ENCODE data around the gene ZKSCAN5. TPM values are rescaled to one million over a fixed set of nuclear protein-coding genes. Genes with fewer than 3 reads are reported as not detected.

Gene ZKSCAN5
- total RNA-seq, 1 experiment from 2014 or later: 13.3 TPM

GRCh38 chr7:99558306-99559174 lies 54.1 kb downstream of the ZKSCAN5 start, which contains the start of gene ZNF655:
Gene ZNF655 (plus strand): TSS chr7:99558642. CDS start chr7:99560560, 1,918 bp downstream.
- Histone ChIP-seq H3K27me3 (replicated peaks; ENCODE audit: insufficient read depth, low read depth, low read length, poor library complexity) (no peaks in the 10 kb centered on the region), H3K27ac (ENCODE audit: low read depth, low read length, poor library complexity, severe bottlenecking) (peak within 1 kb of the TSS; percentile 97), H3K4me1 (ENCODE audit: insufficient read depth, low read length, poor library complexity, severe bottlenecking) (peaks cover 3% of the 10 kb centered on the region), H3K9me3 (ENCODE audit: low read depth, low read length, poor library complexity, severe bottlenecking) (no peaks in the 10 kb centered on the region), H3K4me3 (ENCODE audit: low read depth, low read length, poor library complexity, severe bottlenecking) (peak within 1 kb of the TSS; percentile 98), H3K36me3 (ENCODE audit: insufficient read depth, low read length, poor library complexity, severe bottlenecking) (peaks cover 40% of the 10 kb centered on the region)
- no peak for TF ChIP-seq EZH2 (IDR thresholded peaks at IDR 0.05; ENCODE audit: borderline replicate concordance, low read depth, low read length, poor library complexity, severe bottlenecking)
- no peak for TF ChIP-seq CTCF (conservative IDR thresholded peaks at IDR 0.05; ENCODE audit: low read depth, low read length)
- BruUV-seq (replicated peaks): no TSS peak
- intact Hi-C loops (cut with micrococcal nuclease; ENCODE audit: unreplicated experiment): no loop called here
- peak; percentile 98 for DNase-seq (ENCODE audit: low spot score)
- ChIA-PET POLR2A (ENCODE audit: low non-redundant PET) (interaction anchor here (0.6 kb wide), 1 partner anchor 150 kb away, joined by 3 read pairs; the partner anchor contains the start of gene BUD31), CTCF (interaction anchor here (0.6 kb wide), 1 partner anchor 30 kb away, joined by 14 read pairs; no protein-coding TSS in a partner anchor)

DNA sequence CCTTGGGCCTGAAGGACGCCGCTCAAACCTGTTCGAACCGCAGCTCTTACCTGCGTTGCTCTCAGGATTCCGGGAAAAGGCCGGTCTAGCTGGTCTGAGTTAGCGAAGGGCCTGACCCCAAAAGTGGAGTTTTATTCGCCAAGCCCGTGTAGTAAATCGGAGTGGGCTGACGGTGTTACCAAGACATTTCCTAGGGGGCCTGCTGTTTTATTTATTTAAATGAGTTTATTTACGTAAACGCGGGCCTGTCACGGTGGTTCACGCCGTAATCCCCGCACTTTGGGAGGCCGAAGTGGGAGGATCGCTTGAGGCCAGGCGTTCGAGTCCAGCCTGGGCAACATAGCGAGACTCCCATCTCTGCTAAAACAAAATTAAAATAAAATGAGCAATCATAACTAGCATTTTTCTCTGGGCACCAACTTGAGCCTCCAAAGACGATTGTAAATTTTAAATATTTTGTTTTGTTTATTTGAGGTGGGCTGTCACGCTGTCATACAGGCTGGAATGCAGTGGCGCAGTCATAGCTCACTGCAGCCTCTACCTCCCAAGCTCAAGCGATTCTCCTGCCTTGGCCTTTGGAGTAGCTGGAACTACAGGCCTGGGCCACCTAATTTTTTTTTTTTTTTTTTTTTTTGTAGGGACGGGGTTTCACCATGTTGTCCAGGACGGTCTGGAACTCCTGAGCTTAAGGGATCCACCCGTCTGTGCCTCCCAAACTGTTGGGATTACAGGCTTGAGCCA lies 54.9 kb downstream of the ZKSCAN5 start:
- peaks cover 48% of the 10 kb centered on the region for H3K36me3 ChIP-seq (ENCODE audit: insufficient read depth, low read length, poor library complexity, severe bottlenecking)
- CTCF ChIA-PET: no interaction called here
- BruUV-seq (replicated peaks): no TSS peak
- H3K27me3 ChIP-seq (replicated peaks; ENCODE audit: insufficient read depth, low read depth, low read length, poor library complexity): no peaks in the 10 kb centered on the region
- no peak for TF ChIP-seq CTCF (conservative IDR thresholded peaks at IDR 0.05; ENCODE audit: low read depth, low read length)
- TF ChIP-seq EZH2 (IDR thresholded peaks at IDR 0.05; ENCODE audit: borderline replicate concordance, low read depth, low read length, poor library complexity, severe bottlenecking): no peak
- DNase-seq (ENCODE audit: low spot score): peak; percentile 36
- peak overlapping the region; percentile 98 for H3K4me3 ChIP-seq (ENCODE audit: low read depth, low read length, poor library complexity, severe bottlenecking)
- H3K4me1 ChIP-seq (ENCODE audit: insufficient read depth, low read length, poor library complexity, severe bottlenecking): peaks cover 3% of the 10 kb centered on the region
- H3K27ac ChIP-seq (ENCODE audit: low read depth, low read length, poor library complexity, severe bottlenecking): peak overlapping the region; percentile 97
- no peaks in the 10 kb centered on the region for H3K9me3 ChIP-seq (ENCODE audit: low read depth, low read length, poor library complexity, severe bottlenecking)
- intact Hi-C loops (cut with micrococcal nuclease; ENCODE audit: unreplicated experiment): no loop called here
- POLR2A ChIA-PET (ENCODE audit: low non-redundant PET): interaction anchor here (0.5 kb wide), 1 partner anchor 20 kb away, joined by 3 read pairs; no protein-coding TSS in a partner anchor

GRCh38 chr7:99560834-99561736 lies 56.6 kb downstream of the ZKSCAN5 start:
- H3K4me1 ChIP-seq (ENCODE audit: insufficient read depth, low read length, poor library complexity, severe bottlenecking): peaks cover 3% of the 10 kb centered on the region
- ChIA-PET CTCF (interaction anchor here (0.6 kb wide), 1 partner anchor 71 kb away, joined by 3 read pairs; no protein-coding TSS in a partner anchor), POLR2A (ENCODE audit: low non-redundant PET) (no interaction called here)
- no peak overlapping the region for H3K27ac ChIP-seq (ENCODE audit: low read depth, low read length, poor library complexity, severe bottlenecking)
- no peak for TF ChIP-seq CTCF (conservative IDR thresholded peaks at IDR 0.05; ENCODE audit: low read depth, low read length)
- no peak for TF ChIP-seq EZH2 (IDR thresholded peaks at IDR 0.05; ENCODE audit: borderline replicate concordance, low read depth, low read length, poor library complexity, severe bottlenecking)
- H3K9me3 ChIP-seq (ENCODE audit: low read depth, low read length, poor library complexity, severe bottlenecking): no peaks in the 10 kb centered on the region
- DNase-seq (ENCODE audit: low spot score): no peak
- intact Hi-C loops (cut with micrococcal nuclease; ENCODE audit: unreplicated experiment): no loop called here
- no peaks in the 10 kb centered on the region for H3K27me3 ChIP-seq (replicated peaks; ENCODE audit: insufficient read depth, low read depth, low read length, poor library complexity)
- peaks cover 61% of the 10 kb centered on the region for H3K36me3 ChIP-seq (ENCODE audit: insufficient read depth, low read length, poor library complexity, severe bottlenecking)
- no TSS peak for BruUV-seq (replicated peaks)
- no peak overlapping the region for H3K4me3 ChIP-seq (ENCODE audit: low read depth, low read length, poor library complexity, severe bottlenecking)

Data from A673 (cell line).